Skeletal muscle cell (primary cell): Measurements from ENCODE around the gene RAX.

Experiments used
- DNase-seq: peaks from one replicate; pipeline ENCODE4 v3.0.0-alpha.2; 2010; ENCODE audit warnings: low read depth
- H3K4me3 ChIP-seq: 2 replicates; pipeline ENCODE4 v1.5.1; 2011; ENCODE audit warnings: low read depth, mild to moderate bottlenecking, control low read depth, low read length, moderate library complexity

RAX gene

GRCh38 chr18:59218018-59218417 lies 55.2 kb downstream of the RAX start:
- H3K4me3 ChIP-seq, result no peak overlapping the region
- DNase-seq, result no peak
